ENCODE results near the gene RAB20.
"Not testable (repeated sequence)": the region's sequence is repeated elsewhere in the genome, so short reads cannot be mapped to it uniquely, and the experiment has no call there.

RAB20 gene

GRCh38 chr13:110492679-110493593, 68.6 kb downstream of the RAB20 start:
- no peak for DNase-seq (ENCODE audit: low read depth)
- TF ChIP-seq, protein P1, sequence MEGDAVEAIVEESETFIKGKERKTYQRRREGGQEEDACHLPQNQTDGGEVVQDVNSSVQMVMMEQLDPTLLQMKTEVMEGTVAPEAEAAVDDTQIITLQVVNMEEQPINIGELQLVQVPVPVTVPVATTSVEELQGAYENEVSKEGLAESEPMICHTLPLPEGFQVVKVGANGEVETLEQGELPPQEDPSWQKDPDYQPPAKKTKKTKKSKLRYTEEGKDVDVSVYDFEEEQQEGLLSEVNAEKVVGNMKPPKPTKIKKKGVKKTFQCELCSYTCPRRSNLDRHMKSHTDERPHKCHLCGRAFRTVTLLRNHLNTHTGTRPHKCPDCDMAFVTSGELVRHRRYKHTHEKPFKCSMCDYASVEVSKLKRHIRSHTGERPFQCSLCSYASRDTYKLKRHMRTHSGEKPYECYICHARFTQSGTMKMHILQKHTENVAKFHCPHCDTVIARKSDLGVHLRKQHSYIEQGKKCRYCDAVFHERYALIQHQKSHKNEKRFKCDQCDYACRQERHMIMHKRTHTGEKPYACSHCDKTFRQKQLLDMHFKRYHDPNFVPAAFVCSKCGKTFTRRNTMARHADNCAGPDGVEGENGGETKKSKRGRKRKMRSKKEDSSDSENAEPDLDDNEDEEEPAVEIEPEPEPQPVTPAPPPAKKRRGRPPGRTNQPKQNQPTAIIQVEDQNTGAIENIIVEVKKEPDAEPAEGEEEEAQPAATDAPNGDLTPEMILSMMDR (conservative IDR thresholded peaks at IDR 0.05; ENCODE audit: low read length) = no peak
- no peak overlapping the region for H3K4me3 ChIP-seq (ENCODE audit: low read length)

DNA sequence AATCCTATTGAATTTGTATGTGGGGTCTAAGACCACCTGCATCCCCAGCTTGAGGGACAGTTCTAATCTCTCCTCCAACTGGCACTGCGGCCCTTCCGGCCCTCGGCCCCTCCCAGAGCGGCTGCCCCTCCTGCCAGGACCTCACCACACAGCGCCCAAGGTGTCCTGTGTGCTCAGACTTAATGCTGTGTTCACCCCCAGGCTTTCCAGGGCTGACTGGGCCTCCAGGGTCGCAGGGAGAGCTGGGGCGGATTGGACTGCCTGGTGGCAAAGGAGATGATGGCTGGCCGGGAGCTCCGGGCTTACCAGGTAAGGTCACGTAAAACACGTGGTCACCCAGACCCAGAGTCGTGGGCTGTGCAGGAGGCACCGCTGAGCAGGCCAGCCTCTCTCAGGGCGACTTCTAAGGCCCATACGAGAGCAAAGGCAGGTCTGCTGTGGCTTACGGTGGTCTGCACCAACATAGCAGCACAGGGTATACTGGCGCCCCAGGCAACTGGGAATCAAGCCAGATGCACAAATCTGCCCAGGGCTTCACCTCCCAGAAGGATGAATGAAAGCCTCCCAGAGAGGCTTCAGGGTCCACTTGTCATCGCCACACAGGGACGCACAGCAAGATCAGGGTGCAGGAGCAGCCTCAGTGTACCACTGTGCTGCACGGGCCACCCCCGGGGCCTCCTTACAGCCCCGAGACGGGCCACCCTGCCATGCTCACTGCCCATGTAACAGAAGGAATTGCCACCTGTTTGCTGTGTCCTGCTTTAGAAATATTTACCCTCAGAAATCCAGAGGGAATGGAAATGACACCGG, 69.4 kb downstream of the RAB20 start:
- no peak overlapping the region for H3K4me3 ChIP-seq (ENCODE audit: low read length)
- TF ChIP-seq, protein P1 (conservative IDR thresholded peaks at IDR 0.05; ENCODE audit: low read length) = no peak
- DNase-seq (ENCODE audit: low read depth) = no peak

DNA sequence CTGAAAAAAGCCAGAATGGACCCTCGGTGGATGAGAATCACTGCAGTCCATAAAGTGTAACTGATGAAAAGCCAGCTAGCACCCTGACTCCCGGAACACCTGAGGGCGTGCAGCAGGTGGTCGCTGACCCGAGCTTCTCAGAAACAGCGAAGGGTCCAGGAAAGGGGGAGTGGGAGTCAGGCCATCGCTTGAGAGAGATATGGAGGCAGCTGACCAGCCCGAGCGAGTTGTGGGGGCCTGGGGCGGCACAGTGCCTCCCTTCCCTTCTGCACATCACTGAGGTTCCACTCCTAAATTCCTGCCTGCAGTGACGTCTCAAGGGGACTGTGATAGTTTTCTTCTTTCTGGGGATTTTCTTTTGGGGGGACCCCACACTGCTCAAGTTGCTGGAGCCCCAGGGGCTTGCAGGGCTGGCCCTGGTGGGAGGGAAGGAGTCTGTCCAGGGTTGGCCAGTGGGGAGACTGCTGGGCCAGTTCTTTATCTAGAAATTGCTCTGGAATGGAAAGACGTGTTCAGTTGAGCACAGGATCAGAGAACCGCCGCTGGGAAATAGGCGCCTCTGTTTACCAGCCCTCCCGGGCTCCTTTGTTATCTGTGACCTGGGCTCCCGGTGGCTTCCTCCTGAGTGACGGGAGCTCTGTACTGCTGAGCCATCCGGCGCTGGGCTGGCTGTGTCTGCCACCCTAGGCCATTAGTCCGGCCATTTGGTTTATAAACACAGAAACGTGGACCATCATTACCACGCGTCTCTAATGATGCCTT, 71.3 kb downstream of the RAB20 start:
- no peak overlapping the region for H3K4me3 ChIP-seq (ENCODE audit: low read length)
- TF ChIP-seq, protein P1 (conservative IDR thresholded peaks at IDR 0.05; ENCODE audit: low read length) = no peak
- no peak for DNase-seq (ENCODE audit: low read depth)

GRCh38 chr13:110486880-110487279, 74.6 kb downstream of the RAB20 start:
- not testable (repeated sequence) for H3K4me3 ChIP-seq (ENCODE audit: low read length); DNase-seq (ENCODE audit: low read depth)

DNA sequence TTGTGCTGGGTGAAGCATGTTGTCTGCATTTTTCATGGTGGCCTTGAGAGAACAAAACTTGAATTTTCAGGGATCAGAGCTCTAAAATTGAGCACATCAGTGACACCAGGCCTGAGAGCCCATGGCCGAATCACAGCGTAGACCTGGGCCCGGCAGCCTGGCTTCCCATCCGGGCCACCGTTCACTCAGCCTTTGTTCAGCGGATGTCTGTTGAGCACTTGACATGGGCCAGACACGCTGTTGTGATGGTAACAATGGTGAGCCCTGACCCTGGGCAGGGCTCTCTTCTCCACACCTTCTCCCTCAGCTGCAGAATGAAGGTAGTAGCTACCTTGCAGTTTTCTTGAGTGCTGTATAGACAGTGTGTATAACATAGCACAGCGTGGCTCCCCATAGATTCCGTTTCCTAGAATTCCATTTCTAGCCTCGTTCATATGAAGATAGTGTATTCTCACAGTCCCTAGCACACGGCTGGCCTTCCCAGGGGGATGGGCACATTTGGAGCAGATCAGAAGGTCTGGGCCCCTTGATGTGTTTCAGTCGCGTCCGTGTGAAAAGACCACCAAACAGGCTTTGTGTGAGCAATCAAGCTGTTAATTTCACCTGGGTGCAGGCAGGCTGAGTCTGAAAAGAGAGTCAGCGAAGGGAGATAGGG, 75.3 kb downstream of the RAB20 start:
- no peak for DNase-seq (ENCODE audit: low read depth)
- no peak overlapping the region for H3K4me3 ChIP-seq (ENCODE audit: low read length)
- TF ChIP-seq, protein P1 (conservative IDR thresholded peaks at IDR 0.05; ENCODE audit: low read length) = no peak

GRCh38 chr13:110485604-110486003, 75.9 kb downstream of the RAB20 start:
- DNase-seq (ENCODE audit: low read depth) = no peak
- TF ChIP-seq, protein P1 (conservative IDR thresholded peaks at IDR 0.05; ENCODE audit: low read length) = no peak
- no peak overlapping the region for H3K4me3 ChIP-seq (ENCODE audit: low read length)
